IMR-90 (cell line): ENCODE results near the gene TLCD1. TPM values are rescaled to one million over a fixed set of nuclear protein-coding genes. Genes with fewer than 3 reads are reported as not detected.

Source experiments
- ATAC-seq: fragments of 200-7000 bp; cut with Tn5 transposase; 2 replicates; pipeline ENCODE4 v1.9.1; 2020; ENCODE audit warnings: low read depth, mild to moderate bottlenecking, moderate library complexity
- BruUV-seq: library from RNA; stranded (reverse); fragments of 400-500 nt; replicated peaks from 2 replicates; lab custom pipeline; 2021; lab: Mats Ljungman, UMichigan
- CTCF ChIA-PET: fragments of 300-600 bp; formaldehyde crosslinking; extraction: SDS; loops from one replicate; lab custom pipeline; 2021; ENCODE audit warnings: antibody characterized with exemption; lab: Yijun Ruan, JAX
- POLR2A ChIA-PET: fragments of 300-600 bp; sonication (Branson Sonifier 250); formaldehyde crosslinking; loops from one replicate; lab custom pipeline; 2022; ENCODE audit warnings: antibody characterized with exemption; ENCODE audit not compliant: unreplicated experiment; lab: Charles Lee
- DNase-seq: peaks from one replicate; pipeline ENCODE4 v3.0.0; 2013
- H2AFZ ChIP-seq: replicated peaks from 2 replicates; pipeline ENCODE3; 2013; ENCODE audit warnings: low read length, mild to moderate bottlenecking; ENCODE audit not compliant: poor library complexity
- H2AK5ac ChIP-seq: 2 replicates; pipeline ENCODE4 v1.6.1; 2013; ENCODE audit warnings: low read depth, low read length, inconsistent platforms
- H2AK9ac ChIP-seq: replicated peaks from 2 replicates; pipeline ENCODE3; 2013; ENCODE audit warnings: mild to moderate bottlenecking, low read depth, low read length, moderate library complexity; ENCODE audit not compliant: poor library complexity
- H2BK120ac ChIP-seq: 2 replicates; pipeline ENCODE4 v1.6.1; 2013; ENCODE audit warnings: low read depth, low read length, inconsistent platforms
- H2BK15ac ChIP-seq: 3 replicates; pipeline ENCODE4 v1.6.1; 2013; ENCODE audit warnings: low read depth, low read length, inconsistent platforms
- H2BK20ac ChIP-seq: 2 replicates; pipeline ENCODE4 v1.6.1; 2013; ENCODE audit warnings: low read depth, mild to moderate bottlenecking, inconsistent platforms, low read length, moderate library complexity
- H2BK5ac ChIP-seq: 2 replicates; pipeline ENCODE4 v1.6.1; 2013; ENCODE audit warnings: mild to moderate bottlenecking, low read depth, low read length, inconsistent platforms; ENCODE audit not compliant: poor library complexity, severe bottlenecking
- H3K14ac ChIP-seq: replicated peaks from 2 replicates; pipeline ENCODE4 v1.6.1; 2013; ENCODE audit warnings: low read depth, low read length, inconsistent platforms
- H3K18ac ChIP-seq: 2 replicates; pipeline ENCODE4 v1.6.1; 2013; ENCODE audit warnings: low read depth, low read length, control low read depth
- H3K23ac ChIP-seq: 2 replicates; pipeline ENCODE4 v1.6.1; 2013; ENCODE audit warnings: low read depth, low read length, inconsistent platforms
- H3K27ac ChIP-seq: 2 replicates; pipeline ENCODE4 v1.5.1; 2013; ENCODE audit warnings: mild to moderate bottlenecking, control low read depth, low read length; ENCODE audit not compliant: insufficient read depth
- H3K27me3 ChIP-seq: 2 replicates; pipeline ENCODE4 v1.6.1; 2013; ENCODE audit warnings: low read length; ENCODE audit not compliant: control insufficient read depth, insufficient read depth
- H3K36me3 ChIP-seq: 2 replicates; pipeline ENCODE4 v1.6.1; 2013; ENCODE audit warnings: low read length, mixed read lengths; ENCODE audit not compliant: control insufficient read depth, insufficient read depth
- H3K4ac ChIP-seq: 2 replicates; pipeline ENCODE4 v1.6.1; 2013; ENCODE audit warnings: low read depth, low read length, inconsistent platforms
- H3K4me1 ChIP-seq: 2 replicates; pipeline ENCODE4 v1.6.1; 2013; ENCODE audit warnings: low read length, mixed read lengths; ENCODE audit not compliant: control insufficient read depth, insufficient read depth
- H3K4me2 ChIP-seq: 2 replicates; pipeline ENCODE4 v1.6.1; 2013; ENCODE audit warnings: low read depth, mild to moderate bottlenecking, control low read depth, low read length, moderate library complexity
- H3K4me3 ChIP-seq: 2 replicates; pipeline ENCODE4 v1.5.1; 2013; ENCODE audit warnings: low read depth, mild to moderate bottlenecking, control low read depth, low read length, moderate library complexity; ENCODE audit not compliant: insufficient read depth
- H3K56ac ChIP-seq: 2 replicates; pipeline ENCODE4 v1.6.1; 2013; ENCODE audit warnings: low read length, inconsistent platforms; ENCODE audit not compliant: insufficient read depth; ENCODE audit errors: extremely low read depth
- H3K79me1 ChIP-seq, 2 experiments: 2 replicates each; pipeline ENCODE4 v1.6.1; 2013; ENCODE audit warnings: low read length in 2 of 2, inconsistent platforms in 1 of 2, low read depth in 1 of 2
- H3K9ac ChIP-seq: 2 replicates; pipeline ENCODE4 v1.6.1; 2013; ENCODE audit warnings: low read depth, low read length, control low read depth
- H3K9me1 ChIP-seq: 2 replicates; pipeline ENCODE4 v1.6.1; 2013; ENCODE audit warnings: low read length, inconsistent platforms; ENCODE audit not compliant: insufficient read depth
- H3K9me3 ChIP-seq: 2 replicates; pipeline ENCODE4 v1.6.1; 2013; ENCODE audit warnings: low read length; ENCODE audit not compliant: control insufficient read depth, insufficient read depth
- H4K20me1 ChIP-seq: 2 replicates; pipeline ENCODE4 v1.6.1; 2013; ENCODE audit warnings: low read length, inconsistent platforms; ENCODE audit not compliant: insufficient read depth
- H4K5ac ChIP-seq: 2 replicates; pipeline ENCODE4 v1.6.1; 2013; ENCODE audit warnings: mild to moderate bottlenecking, low read depth, low read length, control low read depth
- H4K8ac ChIP-seq, 2 experiments: 2 replicates each; pipeline ENCODE4 v1.6.1; 2013; ENCODE audit warnings: low read depth in 2 of 2, low read length in 2 of 2, control low read depth in 1 of 2, inconsistent platforms in 1 of 2
- H4K91ac ChIP-seq: 2 replicates; pipeline ENCODE4 v1.6.1; 2013; ENCODE audit warnings: low read depth, low read length, inconsistent platforms; ENCODE audit not compliant: insufficient read depth
- CEBPB ChIP-seq: IDR thresholded peaks from 2 replicates; pipeline ENCODE4 v1.6.1; 2012; ENCODE audit warnings: low read depth, low read length, improper control_type of control experiment
- MAFK ChIP-seq: IDR thresholded peaks from 2 replicates; pipeline ENCODE4 v1.6.1; 2012; ENCODE audit warnings: low read depth, low read length, improper control_type of control experiment
- MAZ ChIP-seq: IDR thresholded peaks from 2 replicates; pipeline ENCODE4 v1.6.1; 2012; ENCODE audit warnings: low read depth, mild to moderate bottlenecking, low read length, improper control_type of control experiment, moderate library complexity, borderline replicate concordance
- RFX5 ChIP-seq: IDR thresholded peaks from 2 replicates; pipeline ENCODE4 v1.8.0; 2012; ENCODE audit warnings: low read depth, mild to moderate bottlenecking, low read length, moderate library complexity
- WGBS, 2 experiments: methylation state at CpG; one replicate each; pipeline versions ENCODE4 v1.1.5 to v1.1.7; 2013; ENCODE audit warnings: missing lambda C conversion rate in 2 of 2; ENCODE audit not compliant: insufficient read length in 1 of 2; ENCODE audit errors: extremely low coverage in 2 of 2; 5-methylcytosine and 5-hydroxymethylcytosine counted together
- dilution Hi-C: fragments of 300-500 bp; cut with HindIII; formaldehyde crosslinking; loops from one replicate; pipeline ENCODE4 v1.14.3; 2018; ENCODE audit warnings: low sequenced_read_pairs; ENCODE audit not compliant: unreplicated experiment
- in situ Hi-C: fragments of 300-500 bp; cut with MboI; formaldehyde crosslinking; loops from 3 replicates; pipeline ENCODE4 v1.14.3; 2019; ENCODE audit warnings: low sequenced_read_pairs, inconsistent platforms, mixed read lengths
- intact Hi-C: fragments of 100-400 bp; cut with micrococcal nuclease; formaldehyde crosslinking; loops from 2 replicates; pipeline ENCODE4 v1.10.0; 2022
- polyA plus RNA-seq, 3 experiments: library from polyadenylated mRNA; depleted of rRNA; stranded (reverse); fragments of >200 nt; gene quantifications; 2 replicates each; pipeline ENCODE4 v1.2.3, GENCODE V29; 2012; ENCODE audit warnings: low replicate concordance in 1 of 3
- total RNA-seq: library from RNA; depleted of rRNA; stranded (reverse); fragments of >200 nt; gene quantifications from 2 replicates; pipeline ENCODE4 v1.2.3, GENCODE V29; 2012

TLCD1 gene
- total and polyA plus RNA-seq, 2 of the 4 experiments (the other 2 are of a cell fraction) = 3.6 to 9.3 TPM

- H3K4me2 ChIP-seq = no peak overlapping the region
- ChIA-PET POLR2A (no interaction called here), CTCF (interaction anchor here (1.6 to 4.0 kb wide), 2 partner anchors 19 to 224 kb away, joined by 4 to 60 read pairs; no protein-coding TSS in a partner anchor)
- BruUV-seq = no TSS peak
- intact Hi-C loops (loop anchor here (1.0 to 2.0 kb wide), 2 partner anchors 13 to 387 kb away; no protein-coding TSS in a partner anchor), dilution Hi-C loops (no loop called here), in situ Hi-C loops (loop anchor here (10.0 kb wide), 1 partner anchor 375 kb away; no protein-coding TSS in a partner anchor)
- no peak overlapping the region for H2BK15ac ChIP-seq
- no peak for TF ChIP-seq MAFK
- TF ChIP-seq CEBPB = no peak
- no peak for TF ChIP-seq RFX5
- no peak for TF ChIP-seq MAZ
- peaks cover 0 to 14% of the 10 kb centered on the region in 2 experiments; a peak in 2 of 4 replicates for H3K79me1 ChIP-seq
- no peak overlapping the region for H3K14ac ChIP-seq
- H4K91ac ChIP-seq = no peak overlapping the region
- no peak overlapping the region for H2BK20ac ChIP-seq
- no peak overlapping the region for H2BK5ac ChIP-seq
- no peak overlapping the region for H4K8ac ChIP-seq
- H4K5ac ChIP-seq = no peak overlapping the region
- H3K4me3 ChIP-seq = no peak overlapping the region
- DNase-seq (no peak), ATAC-seq (no peak)
- peaks cover 12% of the 10 kb centered on the region for H3K4me1 ChIP-seq
- no peak overlapping the region for H2AK9ac ChIP-seq
- H2BK120ac ChIP-seq = no peak overlapping the region
- peaks cover 6% of the 10 kb centered on the region for H4K20me1 ChIP-seq
- no peak overlapping the region for H3K56ac ChIP-seq
- no peak overlapping the region for H2AK5ac ChIP-seq
- H3K9ac ChIP-seq = no peak overlapping the region
- no peak overlapping the region for H3K18ac ChIP-seq
- H3K27ac ChIP-seq = no peak overlapping the region
- no peaks in the 10 kb centered on the region for H3K27me3 ChIP-seq
- H3K9me1 ChIP-seq = no peaks in the 10 kb centered on the region
- no peak overlapping the region for H3K4ac ChIP-seq
- no peak overlapping the region for H3K23ac ChIP-seq
- peaks cover 2% of the 10 kb centered on the region; the same call in 1 of the 2 replicates for H3K36me3 ChIP-seq
- WGBS, 2 experiments = 100% methylated on average over 2 to 5 of the region's 11 CpGs
- no peaks in the 10 kb centered on the region for H3K9me3 ChIP-seq
- H2AFZ ChIP-seq = no peak overlapping the region
These were observed 3.9 kb upstream of the TLCD1 start for GRCh38 chr17:28729950-28730330.
